Kasumi-1 (cell line): ENCODE data around the gene BLTP3B.

ENCODE experiments used
- DNase-seq, 2 experiments: peaks; one replicate each; lab custom pipeline; 2025; lab: John Stamatoyannopoulos, UW

BLTP3B gene

DNA sequence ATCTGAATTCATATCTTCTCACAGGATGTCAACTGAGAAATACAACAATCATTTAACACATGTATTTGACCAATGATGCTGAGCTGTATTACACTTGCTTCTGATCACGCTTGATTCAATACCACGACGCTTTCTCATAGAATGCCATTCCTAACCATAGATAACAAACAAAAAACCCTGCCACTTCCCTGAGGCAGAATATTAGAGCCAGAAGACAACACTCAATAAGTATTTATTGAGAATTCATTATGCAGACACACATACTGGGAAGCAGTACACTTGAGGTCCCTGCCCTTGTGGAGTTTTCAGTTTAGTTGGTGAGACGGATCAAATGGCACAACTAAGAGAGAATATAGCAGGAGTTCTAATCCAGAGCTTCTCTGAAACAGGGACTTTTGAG, 32.4 kb downstream of the BLTP3B start:
- DNase-seq = no peak

DNA sequence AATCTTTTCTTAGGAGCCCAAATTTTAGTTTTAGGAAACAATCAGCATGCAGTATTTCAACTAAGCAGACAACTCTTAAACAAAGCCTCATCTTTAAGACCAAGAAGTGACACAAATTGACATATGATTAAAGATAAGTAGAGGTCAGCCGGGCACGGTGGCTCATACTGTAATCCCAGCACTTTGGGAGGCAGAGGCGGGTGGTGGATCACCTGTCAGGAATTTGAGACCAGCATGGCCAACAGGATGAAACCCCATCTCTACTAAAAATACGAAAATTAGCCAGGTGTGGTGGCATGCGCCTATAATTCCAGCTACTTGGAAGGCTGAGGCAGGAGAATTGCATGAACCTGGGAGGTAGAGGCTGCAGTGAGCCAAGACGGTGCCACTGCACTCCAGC, 35.8 kb downstream of the BLTP3B start:
- no peak for DNase-seq

DNA sequence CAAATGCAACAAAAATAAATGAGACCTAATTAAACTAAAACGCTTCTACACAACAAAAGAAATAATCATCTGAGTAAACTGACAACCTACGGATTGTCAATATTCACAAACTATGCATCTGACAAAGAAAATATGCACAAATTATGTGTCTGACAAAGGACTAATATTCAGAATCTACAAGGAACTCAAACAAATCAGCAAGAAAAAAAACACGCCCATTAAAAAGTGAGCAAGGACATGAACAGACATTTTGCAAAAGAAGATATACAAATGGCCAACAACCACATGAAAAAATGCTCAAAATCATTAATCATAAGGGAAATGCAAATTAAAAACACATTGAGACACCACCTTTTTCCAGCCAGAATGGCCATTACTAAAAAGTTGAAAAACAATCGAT, 37.0 kb downstream of the BLTP3B start:
- no peak for DNase-seq

DNA sequence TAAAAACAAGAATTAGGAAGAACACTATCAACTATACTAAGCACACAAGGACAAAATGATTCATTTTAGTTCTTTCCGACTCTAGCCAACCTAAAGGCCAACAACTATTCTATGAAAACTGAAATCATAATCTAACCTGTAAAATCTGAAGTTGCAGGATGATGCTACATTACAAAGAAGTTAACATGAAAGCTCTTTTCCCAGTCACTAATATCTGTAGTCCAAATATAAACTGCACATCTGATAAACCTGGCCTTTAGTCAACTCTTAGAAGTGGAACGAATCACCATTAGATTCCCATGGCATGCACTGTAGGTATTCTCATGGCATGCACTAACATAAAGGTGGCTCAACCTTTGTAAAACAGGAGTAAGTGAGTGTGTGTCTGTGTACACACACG, 41.7 kb downstream of the BLTP3B start:
- DNase-seq = no peak
